HG02642 (cell line): ENCODE measurements around the gene KIRREL1.
A peak's percentile ranks its signal among the peaks of the same experiment; 100 is the strongest.

Experiments
- ATAC-seq: cut with Tn5 transposase; IDR thresholded peaks from one replicate; pipeline ENCODE4 v1.9.1; 2021; ENCODE audit warnings: mild to moderate bottlenecking; ENCODE audit not compliant: unreplicated experiment, poor library complexity

The KIRREL1 gene

GRCh38 chr1:158058237-158058985, 65.0 kb downstream of the KIRREL1 start:
- no peak for ATAC-seq

GRCh38 chr1:158059984-158060383, 66.5 kb downstream of the KIRREL1 start:
- ATAC-seq = no peak

GRCh38 chr1:158062174-158062573, 68.7 kb downstream of the KIRREL1 start:
- no peak for ATAC-seq

- ATAC-seq = no peak
Measured at GRCh38 chr1:158067662-158068061, 74.2 kb downstream of the KIRREL1 start.

GRCh38 chr1:158068918-158069317, 75.5 kb downstream of the KIRREL1 start:
- ATAC-seq = no peak

- ATAC-seq = no peak
Measured at GRCh38 chr1:158071138-158071537, 77.7 kb downstream of the KIRREL1 start.

GRCh38 chr1:158075078-158075477, 81.6 kb downstream of the KIRREL1 start:
- no peak for ATAC-seq

- ATAC-seq = no peak
Measured at GRCh38 chr1:158076441-158076840, 83.0 kb downstream of the KIRREL1 start.

- no peak for ATAC-seq
Measured at GRCh38 chr1:158077411-158078256, 84.2 kb downstream of the KIRREL1 start.

GRCh38 chr1:158078569-158079080, 85.2 kb downstream of the KIRREL1 start:
- no peak for ATAC-seq

- ATAC-seq = no peak
Measured at GRCh38 chr1:158080066-158080465, 86.6 kb downstream of the KIRREL1 start.

- ATAC-seq = no peak
Measured at GRCh38 chr1:158084336-158084735, 90.9 kb downstream of the KIRREL1 start.

- no peak for ATAC-seq
Measured at GRCh38 chr1:158084747-158085146, 91.3 kb downstream of the KIRREL1 start.

GRCh38 chr1:158087320-158087927, 94.0 kb downstream of the KIRREL1 start:
- peak; percentile 59 for ATAC-seq

- ATAC-seq = no peak
Measured at GRCh38 chr1:158089476-158089875, 96.0 kb downstream of the KIRREL1 start.

GRCh38 chr1:158089925-158090637, 96.6 kb downstream of the KIRREL1 start:
- no peak for ATAC-seq

GRCh38 chr1:158093376-158093775, 99.9 kb downstream of the KIRREL1 start:
- ATAC-seq = no peak

- no peak for ATAC-seq
Measured at GRCh38 chr1:158094571-158094970, 101.1 kb downstream of the KIRREL1 start.

GRCh38 chr1:158095737-158096335, 102.4 kb downstream of the KIRREL1 start:
- ATAC-seq = no peak

- no peak for ATAC-seq
Measured at GRCh38 chr1:158098256-158098655, 104.8 kb downstream of the KIRREL1 start.
